ENCODE measurements around the gene PTGER2. TPM values are rescaled to one million over a fixed set of nuclear protein-coding genes. Genes with fewer than 3 reads are reported as not detected.

PTGER2 gene
- total RNA-seq, 2 donors from 2014 or later, result not detected

- Histone ChIP-seq H3K4me3 (ENCODE audit: low read length) (no peak overlapping the region), H3K4me1 (ENCODE audit: control insufficient read depth, insufficient read depth, low read length) (no peaks in the 10 kb centered on the region), H3K36me3 (ENCODE audit: control insufficient read depth, insufficient read depth, low read length) (no peaks in the 10 kb centered on the region), H3K9ac (ENCODE audit: extremely low read depth, low read length, poor library complexity, severe bottlenecking) (no peak overlapping the region), H3K9me3 (ENCODE audit: control insufficient read depth, low read length) (no peaks in the 10 kb centered on the region), H3K27ac (ENCODE audit: low read depth, low read length) (no peak overlapping the region), H3K27me3 (ENCODE audit: control insufficient read depth, insufficient read depth, low read length, poor library complexity, severe bottlenecking) (no peaks in the 10 kb centered on the region)
- Mint-ChIP-seq H3K4me1 (no peaks in the 10 kb centered on the region), H3K4me3 (no peak overlapping the region), H3K36me3 (ENCODE audit: low read depth) (no peaks in the 10 kb centered on the region), H3K9me3 (no peaks in the 10 kb centered on the region), H3K27me3 (ENCODE audit: insufficient read depth) (no peaks in the 10 kb centered on the region), H3K27ac (no peak overlapping the region)
- no peak for DNase-seq
- TF ChIP-seq CTCF (conservative IDR thresholded peaks at IDR 0.05), result no peak
- whole genome bisulfite sequencing, 2 experiments (ENCODE audit: insufficient coverage in 1 of 2, insufficient read length in 1 of 2), result 90% methylated on average over 2 of the region's 2 CpGs; no CpG with 5 or more reads in 1 of the 2 experiments
Measured at GRCh38 chr14:52296378-52296777, 17.7 kb upstream of the PTGER2 start.

GRCh38 chr14:52298795-52299194, 15.3 kb upstream of the PTGER2 start:
- no peaks in the 10 kb centered on the region for H3K9me3 ChIP-seq (ENCODE audit: control insufficient read depth, low read length)
- no peak for DNase-seq
- no peak overlapping the region for H3K4me3 ChIP-seq (ENCODE audit: low read length)
- H3K4me1 ChIP-seq (ENCODE audit: control insufficient read depth, insufficient read depth, low read length), result no peaks in the 10 kb centered on the region
- no peak for TF ChIP-seq CTCF (conservative IDR thresholded peaks at IDR 0.05)
- H3K27me3 ChIP-seq (ENCODE audit: control insufficient read depth, insufficient read depth, low read length, poor library complexity, severe bottlenecking), result no peaks in the 10 kb centered on the region
- H3K36me3 ChIP-seq (ENCODE audit: control insufficient read depth, insufficient read depth, low read length), result no peaks in the 10 kb centered on the region
- H3K27ac Mint-ChIP-seq, result no peak overlapping the region
- no peak overlapping the region for H3K4me3 Mint-ChIP-seq
- no peaks in the 10 kb centered on the region for H3K4me1 Mint-ChIP-seq
- no peaks in the 10 kb centered on the region for H3K27me3 Mint-ChIP-seq (ENCODE audit: insufficient read depth)
- no peaks in the 10 kb centered on the region for H3K9me3 Mint-ChIP-seq
- H3K9ac ChIP-seq (ENCODE audit: extremely low read depth, low read length, poor library complexity, severe bottlenecking), result no peak overlapping the region
- WGBS, 2 experiments (ENCODE audit: insufficient coverage in 1 of 2, insufficient read length in 1 of 2), result 91% methylated on average over 9 to 10 of the region's 10 CpGs
- no peaks in the 10 kb centered on the region for H3K36me3 Mint-ChIP-seq (ENCODE audit: low read depth)
- no peak overlapping the region for H3K27ac ChIP-seq (ENCODE audit: low read depth, low read length)

GRCh38 chr14:52299692-52300278, 14.3 kb upstream of the PTGER2 start:
- peak; percentile 86 for TF ChIP-seq CTCF (conservative IDR thresholded peaks at IDR 0.05)
- H3K4me3 ChIP-seq (ENCODE audit: low read length), result no peak overlapping the region
- no peaks in the 10 kb centered on the region for H3K4me1 Mint-ChIP-seq
- no peak overlapping the region for H3K9ac ChIP-seq (ENCODE audit: extremely low read depth, low read length, poor library complexity, severe bottlenecking)
- H3K27ac Mint-ChIP-seq, result no peak overlapping the region
- no peaks in the 10 kb centered on the region for H3K4me1 ChIP-seq (ENCODE audit: control insufficient read depth, insufficient read depth, low read length)
- H3K27me3 Mint-ChIP-seq (ENCODE audit: insufficient read depth), result no peaks in the 10 kb centered on the region
- no peak overlapping the region for H3K4me3 Mint-ChIP-seq
- DNase-seq, result no peak
- no peak overlapping the region for H3K27ac ChIP-seq (ENCODE audit: low read depth, low read length)
- no peaks in the 10 kb centered on the region for H3K36me3 Mint-ChIP-seq (ENCODE audit: low read depth)
- no peaks in the 10 kb centered on the region for H3K36me3 ChIP-seq (ENCODE audit: control insufficient read depth, insufficient read depth, low read length)
- no peaks in the 10 kb centered on the region for H3K9me3 ChIP-seq (ENCODE audit: control insufficient read depth, low read length)
- no peaks in the 10 kb centered on the region for H3K27me3 ChIP-seq (ENCODE audit: control insufficient read depth, insufficient read depth, low read length, poor library complexity, severe bottlenecking)
- H3K9me3 Mint-ChIP-seq, result no peaks in the 10 kb centered on the region
